Lower leg skin (tissue), 3 donors: ENCODE data around the gene AATF.

Experiments
- POLR2A ChIP-seq, 2 donors: fragments of 450-650 bp; IDR thresholded peaks; one replicate each; pipeline ENCODE4 v1.6.1; 2016 to 2017; ENCODE audit warnings: antibody characterized with exemption in 2 of 2, mild to moderate bottlenecking in 1 of 2, moderate library complexity in 1 of 2
- TF ChIP-seq, protein P1 (sequence below), 3 donors: fragments of 450-650 bp; IDR thresholded peaks; one replicate each; pipeline ENCODE4 v1.5.1; 2016; ENCODE audit warnings: antibody characterized with exemption in 3 of 3, mild to moderate bottlenecking in 3 of 3, moderate library complexity in 2 of 3

DNA sequence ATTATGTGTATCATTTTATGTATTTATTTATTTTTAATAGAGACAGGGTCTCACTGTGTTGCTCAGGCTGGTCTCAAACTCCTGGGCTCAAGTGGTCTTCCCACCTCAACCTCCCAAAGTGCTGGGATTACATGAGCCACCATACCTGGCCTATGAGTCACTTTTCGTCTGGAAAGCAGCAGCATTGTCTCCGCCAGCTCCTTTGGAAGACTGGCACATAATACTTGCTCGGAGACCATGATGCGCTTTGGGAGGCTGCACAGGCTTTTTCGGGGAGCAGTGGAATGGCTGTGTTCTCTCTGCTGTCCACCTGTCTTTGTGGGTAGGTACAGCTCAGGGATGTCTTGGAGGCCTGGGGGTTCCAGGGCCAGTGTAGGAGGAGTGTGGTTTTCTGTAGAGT lies 102.2 kb downstream of the AATF start:
- TF ChIP-seq, protein P1, sequence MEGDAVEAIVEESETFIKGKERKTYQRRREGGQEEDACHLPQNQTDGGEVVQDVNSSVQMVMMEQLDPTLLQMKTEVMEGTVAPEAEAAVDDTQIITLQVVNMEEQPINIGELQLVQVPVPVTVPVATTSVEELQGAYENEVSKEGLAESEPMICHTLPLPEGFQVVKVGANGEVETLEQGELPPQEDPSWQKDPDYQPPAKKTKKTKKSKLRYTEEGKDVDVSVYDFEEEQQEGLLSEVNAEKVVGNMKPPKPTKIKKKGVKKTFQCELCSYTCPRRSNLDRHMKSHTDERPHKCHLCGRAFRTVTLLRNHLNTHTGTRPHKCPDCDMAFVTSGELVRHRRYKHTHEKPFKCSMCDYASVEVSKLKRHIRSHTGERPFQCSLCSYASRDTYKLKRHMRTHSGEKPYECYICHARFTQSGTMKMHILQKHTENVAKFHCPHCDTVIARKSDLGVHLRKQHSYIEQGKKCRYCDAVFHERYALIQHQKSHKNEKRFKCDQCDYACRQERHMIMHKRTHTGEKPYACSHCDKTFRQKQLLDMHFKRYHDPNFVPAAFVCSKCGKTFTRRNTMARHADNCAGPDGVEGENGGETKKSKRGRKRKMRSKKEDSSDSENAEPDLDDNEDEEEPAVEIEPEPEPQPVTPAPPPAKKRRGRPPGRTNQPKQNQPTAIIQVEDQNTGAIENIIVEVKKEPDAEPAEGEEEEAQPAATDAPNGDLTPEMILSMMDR (IDR thresholded peaks at IDR 0.05): no peak
- TF ChIP-seq POLR2A (IDR thresholded peaks at IDR 0.05): no peak
